ENCODE data around the gene HSPBAP1.

HSPBAP1 gene

DNA sequence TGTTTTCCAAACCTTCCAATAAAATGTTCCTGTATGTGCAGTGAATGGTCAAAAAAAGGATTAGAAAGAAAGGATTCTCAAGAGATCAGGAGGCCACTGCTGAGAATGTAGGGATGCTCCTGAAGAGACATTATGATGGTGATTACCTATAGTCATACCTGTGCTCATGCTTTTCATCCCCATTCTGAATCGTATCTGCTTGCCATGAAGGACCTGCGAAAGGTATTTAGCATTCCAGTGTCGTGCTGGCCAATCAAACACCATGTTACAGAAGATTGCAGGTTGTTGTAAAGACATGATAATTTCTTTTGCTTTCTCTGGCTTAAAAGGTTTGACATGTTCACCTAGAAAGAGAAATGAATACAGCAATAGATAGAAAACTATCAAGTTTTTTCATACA, 16.1 kb downstream of the HSPBAP1 start:
- ATAC-seq (ENCODE audit: low read depth): no peak
- Histone ChIP-seq H3K27ac (ENCODE audit: poor library complexity, severe bottlenecking) (no peak overlapping the region), H3K9me3 (ENCODE audit: severe bottlenecking) (no peaks in the 10 kb centered on the region), H3K4me1 (ENCODE audit: insufficient read depth, poor library complexity, severe bottlenecking) (no peaks in the 10 kb centered on the region), H3K36me3 (ENCODE audit: low read depth) (0 out of 2 replicates have a peak, but pooled peaks cover 3% of the 10 kb centered on the region), H3K27me3 (ENCODE audit: insufficient read depth, poor library complexity, severe bottlenecking) (no peaks in the 10 kb centered on the region), H3K4me3 (ENCODE audit: severe bottlenecking) (no peak overlapping the region)
- TF ChIP-seq, protein P1, sequence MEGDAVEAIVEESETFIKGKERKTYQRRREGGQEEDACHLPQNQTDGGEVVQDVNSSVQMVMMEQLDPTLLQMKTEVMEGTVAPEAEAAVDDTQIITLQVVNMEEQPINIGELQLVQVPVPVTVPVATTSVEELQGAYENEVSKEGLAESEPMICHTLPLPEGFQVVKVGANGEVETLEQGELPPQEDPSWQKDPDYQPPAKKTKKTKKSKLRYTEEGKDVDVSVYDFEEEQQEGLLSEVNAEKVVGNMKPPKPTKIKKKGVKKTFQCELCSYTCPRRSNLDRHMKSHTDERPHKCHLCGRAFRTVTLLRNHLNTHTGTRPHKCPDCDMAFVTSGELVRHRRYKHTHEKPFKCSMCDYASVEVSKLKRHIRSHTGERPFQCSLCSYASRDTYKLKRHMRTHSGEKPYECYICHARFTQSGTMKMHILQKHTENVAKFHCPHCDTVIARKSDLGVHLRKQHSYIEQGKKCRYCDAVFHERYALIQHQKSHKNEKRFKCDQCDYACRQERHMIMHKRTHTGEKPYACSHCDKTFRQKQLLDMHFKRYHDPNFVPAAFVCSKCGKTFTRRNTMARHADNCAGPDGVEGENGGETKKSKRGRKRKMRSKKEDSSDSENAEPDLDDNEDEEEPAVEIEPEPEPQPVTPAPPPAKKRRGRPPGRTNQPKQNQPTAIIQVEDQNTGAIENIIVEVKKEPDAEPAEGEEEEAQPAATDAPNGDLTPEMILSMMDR (IDR thresholded peaks at IDR 0.05; ENCODE audit: poor library complexity, severe bottlenecking): no peak
- no peak for DNase-seq (ENCODE audit: low spot score)

DNA sequence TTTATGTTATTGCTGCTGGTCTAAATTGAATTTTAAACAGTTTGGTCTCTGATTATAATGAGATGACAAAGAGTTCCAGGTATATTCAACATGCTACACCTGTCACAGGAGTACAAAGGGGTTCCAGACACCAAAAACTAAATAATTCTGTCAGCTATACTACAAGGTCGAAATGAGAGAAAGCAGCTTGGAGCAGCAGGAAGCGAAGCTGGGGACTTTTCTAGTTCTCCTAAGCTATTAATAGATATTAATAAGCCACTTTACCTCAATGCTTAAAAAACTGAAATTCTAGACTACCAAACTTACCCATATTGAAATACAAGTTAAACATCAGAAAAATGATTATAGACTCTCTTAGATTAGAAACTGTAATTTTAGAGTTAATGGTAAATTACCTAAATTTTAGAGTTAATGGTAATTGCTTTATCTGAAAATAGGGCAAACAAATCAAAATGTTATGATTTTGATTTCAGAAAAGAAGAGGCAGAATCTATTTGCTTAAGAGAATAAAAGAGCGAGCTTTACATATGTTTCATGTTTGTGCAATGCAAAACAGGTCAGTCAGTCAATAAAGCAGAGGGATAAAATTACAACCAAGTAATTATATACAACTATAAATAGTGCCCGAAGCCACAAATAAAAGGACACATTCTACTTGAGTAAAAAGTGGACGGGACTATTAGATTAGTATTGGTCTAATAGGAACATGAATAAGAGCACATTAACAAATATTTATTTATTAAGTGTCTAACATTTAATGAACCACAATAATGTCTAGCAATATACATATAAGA, 16.8 kb downstream of the HSPBAP1 start:
- no peak for DNase-seq (ENCODE audit: low spot score)
- Histone ChIP-seq H3K27me3 (ENCODE audit: insufficient read depth, poor library complexity, severe bottlenecking) (no peaks in the 10 kb centered on the region), H3K9me3 (ENCODE audit: severe bottlenecking) (no peaks in the 10 kb centered on the region), H3K4me3 (ENCODE audit: severe bottlenecking) (no peak overlapping the region), H3K36me3 (ENCODE audit: low read depth) (0 out of 2 replicates have a peak, but pooled peaks cover 3% of the 10 kb centered on the region), H3K27ac (ENCODE audit: poor library complexity, severe bottlenecking) (no peak overlapping the region), H3K4me1 (ENCODE audit: insufficient read depth, poor library complexity, severe bottlenecking) (no peaks in the 10 kb centered on the region)
- TF ChIP-seq, protein P1 (IDR thresholded peaks at IDR 0.05; ENCODE audit: poor library complexity, severe bottlenecking): no peak
- no peak for ATAC-seq (ENCODE audit: low read depth)

DNA sequence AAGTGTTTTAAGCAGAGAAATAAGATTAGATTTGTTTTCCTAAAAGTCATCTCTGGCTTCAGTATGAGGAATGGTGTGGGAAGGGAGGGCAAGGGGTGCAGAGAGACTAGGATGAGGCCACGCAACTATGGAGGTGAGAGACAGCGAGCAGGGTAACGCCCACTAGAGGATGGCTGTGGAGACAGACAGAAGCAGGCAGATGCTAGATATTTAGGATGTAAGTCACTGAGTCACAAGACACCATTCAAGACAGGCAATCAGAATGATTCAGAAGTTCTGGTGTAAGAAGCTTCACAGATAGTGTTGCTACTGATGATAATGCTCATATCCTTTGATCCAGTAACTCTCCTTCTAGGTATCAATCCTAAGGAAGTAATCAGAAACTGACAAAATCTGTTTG, 19.1 kb downstream of the HSPBAP1 start:
- no peak; the same call in 2 of the 3 replicates for ATAC-seq (ENCODE audit: low read depth)
- TF ChIP-seq, protein P1 (IDR thresholded peaks at IDR 0.05; ENCODE audit: poor library complexity, severe bottlenecking): no peak
- Histone ChIP-seq H3K27me3 (ENCODE audit: insufficient read depth, poor library complexity, severe bottlenecking) (no peaks in the 10 kb centered on the region), H3K9me3 (ENCODE audit: severe bottlenecking) (no peaks in the 10 kb centered on the region), H3K4me3 (ENCODE audit: severe bottlenecking) (no peak overlapping the region), H3K36me3 (ENCODE audit: low read depth) (0 out of 2 replicates have a peak, but pooled peaks cover 3% of the 10 kb centered on the region), H3K4me1 (ENCODE audit: insufficient read depth, poor library complexity, severe bottlenecking) (no peaks in the 10 kb centered on the region), H3K27ac (ENCODE audit: poor library complexity, severe bottlenecking) (no peak overlapping the region)
- DNase-seq (ENCODE audit: low spot score): no peak

DNA sequence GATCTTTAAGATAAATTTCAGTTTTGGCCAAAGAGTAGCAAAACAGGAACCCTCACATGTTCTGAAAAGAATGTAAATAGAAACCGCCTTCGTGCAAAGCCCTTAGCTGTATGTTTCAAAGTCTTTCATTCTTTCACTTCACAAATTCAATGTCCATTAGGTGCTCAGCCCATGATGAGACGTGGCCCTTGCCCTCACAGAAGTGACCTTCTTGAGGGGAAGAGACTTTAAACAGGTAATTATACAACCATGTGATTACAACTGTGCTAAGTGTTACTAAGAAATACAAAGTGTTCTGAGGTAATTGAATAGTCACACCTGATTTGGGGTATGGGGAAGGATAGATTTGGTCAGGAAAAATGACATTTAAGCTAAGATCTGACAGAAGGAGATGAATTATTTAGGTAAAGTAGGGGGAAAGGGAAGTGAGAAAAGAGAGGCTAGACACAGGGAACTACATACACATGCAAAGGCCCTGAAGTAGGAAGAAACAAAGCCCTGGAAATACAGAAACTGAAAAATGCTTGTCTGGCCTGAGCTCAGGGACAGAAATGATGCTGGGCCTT, 19.6 kb downstream of the HSPBAP1 start:
- no peaks in the 10 kb centered on the region for H3K9me3 ChIP-seq (ENCODE audit: severe bottlenecking)
- H3K4me3 ChIP-seq (ENCODE audit: severe bottlenecking): no peak overlapping the region
- TF ChIP-seq, protein P1 (IDR thresholded peaks at IDR 0.05; ENCODE audit: poor library complexity, severe bottlenecking): no peak
- ATAC-seq (ENCODE audit: low read depth) (no peak), DNase-seq (ENCODE audit: low spot score) (no peak)
- no peaks in the 10 kb centered on the region for H3K4me1 ChIP-seq (ENCODE audit: insufficient read depth, poor library complexity, severe bottlenecking)
- no peak overlapping the region for H3K27ac ChIP-seq (ENCODE audit: poor library complexity, severe bottlenecking)
- H3K27me3 ChIP-seq (ENCODE audit: insufficient read depth, poor library complexity, severe bottlenecking): no peaks in the 10 kb centered on the region
- H3K36me3 ChIP-seq (ENCODE audit: low read depth): 0 out of 2 replicates have a peak, but pooled peaks cover 5% of the 10 kb centered on the region

DNA sequence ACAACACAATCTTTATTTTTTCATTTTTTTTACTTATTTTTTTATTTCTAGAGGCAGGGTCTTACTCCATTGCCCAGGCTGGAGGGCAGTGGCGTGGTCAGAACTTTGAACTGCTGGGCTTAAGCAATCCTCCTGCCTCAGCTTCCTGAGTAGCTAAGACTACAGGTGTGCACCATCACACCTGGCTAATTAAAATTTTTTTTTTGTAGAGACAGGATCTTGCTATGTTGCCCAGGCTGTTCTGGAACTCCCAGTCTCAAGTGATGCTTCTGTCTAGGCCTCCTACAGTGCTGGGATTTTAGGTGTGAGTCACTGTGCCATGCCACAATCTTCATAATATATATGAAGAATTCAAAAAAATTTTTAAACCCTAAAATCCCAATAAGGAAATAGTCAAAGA, 20.8 kb downstream of the HSPBAP1 start:
- 0 out of 2 replicates have a peak, but pooled peaks cover 5% of the 10 kb centered on the region for H3K36me3 ChIP-seq (ENCODE audit: low read depth)
- H3K4me3 ChIP-seq (ENCODE audit: severe bottlenecking): no peak overlapping the region
- no peaks in the 10 kb centered on the region for H3K27me3 ChIP-seq (ENCODE audit: insufficient read depth, poor library complexity, severe bottlenecking)
- no peaks in the 10 kb centered on the region for H3K4me1 ChIP-seq (ENCODE audit: insufficient read depth, poor library complexity, severe bottlenecking)
- TF ChIP-seq, protein P1 (IDR thresholded peaks at IDR 0.05; ENCODE audit: poor library complexity, severe bottlenecking): no peak
- ATAC-seq (ENCODE audit: low read depth) (no peak), DNase-seq (ENCODE audit: low spot score) (no peak)
- no peak overlapping the region for H3K27ac ChIP-seq (ENCODE audit: poor library complexity, severe bottlenecking)
- no peaks in the 10 kb centered on the region for H3K9me3 ChIP-seq (ENCODE audit: severe bottlenecking)

Data from RWPE2 (cell line).